PC-3 (cell line): ENCODE results near the gene NEU1.

Experiments used
- CTCF ChIP-seq: fragments of 300-600 bp; sonication (generic); conservative IDR thresholded peaks from 2 replicates; pipeline ENCODE4 v1.5.1; 2017; ENCODE audit warnings: antibody characterized with exemption, low read depth, mild to moderate bottlenecking, low read length
- EZH2 ChIP-seq: fragments of 300-600 bp; sonication (generic); IDR thresholded peaks from one replicate; pipeline ENCODE4 v1.6.1; 2017; ENCODE audit warnings: antibody characterized with exemption, mild to moderate bottlenecking, low read length; ENCODE audit not compliant: unreplicated experiment
- EZH2phosphoT487 ChIP-seq: fragments of 300-600 bp; sonication (generic); IDR thresholded peaks from 2 replicates; pipeline ENCODE4 v1.6.1; 2018; ENCODE audit warnings: mild to moderate bottlenecking, antibody characterized with exemption, low read length, borderline replicate concordance

DNA sequence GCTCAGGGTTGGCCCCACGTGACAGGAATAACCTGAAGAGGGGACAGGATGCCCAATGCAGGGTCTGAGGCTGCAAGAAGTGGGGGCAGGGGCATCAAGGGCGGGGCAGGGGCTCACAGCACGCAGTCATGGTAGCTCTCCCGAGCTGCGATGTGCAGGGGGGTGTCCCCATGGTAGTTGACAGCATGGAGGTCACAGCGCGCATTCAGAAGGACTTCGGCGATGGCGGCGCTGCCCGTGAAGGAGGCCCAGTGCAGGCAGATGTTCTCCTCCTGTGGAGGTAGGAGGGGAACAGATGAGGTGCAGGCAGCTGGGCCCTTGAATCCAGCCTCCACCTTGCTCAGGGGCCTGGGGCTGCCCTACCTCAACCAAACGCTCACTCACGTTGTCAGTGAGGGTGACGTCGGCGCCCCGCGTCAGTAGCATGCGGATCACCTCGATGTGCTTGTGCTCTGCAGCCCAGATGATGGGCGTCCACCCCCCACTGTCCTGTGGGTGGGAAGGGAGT is 22.0 kb upstream of the NEU1 start:
- TF ChIP-seq CTCF (no peak), EZH2 (no peak), EZH2phosphoT487 (no peak)
